ENCODE results near the gene PRKD2. TPM values are rescaled to one million over a fixed set of nuclear protein-coding genes. Genes with fewer than 3 reads are reported as not detected.
A peak's percentile ranks its signal among the peaks of the same experiment; 100 is the strongest.

The PRKD2 gene
- total and polyA plus RNA-seq, 2 donors (not counting 1 experiment from before 2014, with no cell fraction given) = 8.1 to 11.6 TPM

GRCh38 chr19:46742926-46743480, 26.1 kb upstream of the PRKD2 start:
- H3K9ac ChIP-seq (ENCODE audit: insufficient read depth, low read length) = no peak overlapping the region
- no peak overlapping the region for H3K4me3 ChIP-seq (replicated peaks in 1 of 4; ENCODE audit: control extremely low read depth in 1 of 4, insufficient read depth in 1 of 4, low read depth in 3 of 4, low read length in 4 of 4)
- H3K4me1 ChIP-seq (ENCODE audit: control insufficient read depth, extremely low read depth, insufficient read depth, low read length) = peaks cover 4% of the 10 kb centered on the region
- no peak for TF ChIP-seq EZH2 (IDR thresholded peaks at IDR 0.05; ENCODE audit: low read length, missing control alignments)
- TF ChIP-seq, protein P1, sequence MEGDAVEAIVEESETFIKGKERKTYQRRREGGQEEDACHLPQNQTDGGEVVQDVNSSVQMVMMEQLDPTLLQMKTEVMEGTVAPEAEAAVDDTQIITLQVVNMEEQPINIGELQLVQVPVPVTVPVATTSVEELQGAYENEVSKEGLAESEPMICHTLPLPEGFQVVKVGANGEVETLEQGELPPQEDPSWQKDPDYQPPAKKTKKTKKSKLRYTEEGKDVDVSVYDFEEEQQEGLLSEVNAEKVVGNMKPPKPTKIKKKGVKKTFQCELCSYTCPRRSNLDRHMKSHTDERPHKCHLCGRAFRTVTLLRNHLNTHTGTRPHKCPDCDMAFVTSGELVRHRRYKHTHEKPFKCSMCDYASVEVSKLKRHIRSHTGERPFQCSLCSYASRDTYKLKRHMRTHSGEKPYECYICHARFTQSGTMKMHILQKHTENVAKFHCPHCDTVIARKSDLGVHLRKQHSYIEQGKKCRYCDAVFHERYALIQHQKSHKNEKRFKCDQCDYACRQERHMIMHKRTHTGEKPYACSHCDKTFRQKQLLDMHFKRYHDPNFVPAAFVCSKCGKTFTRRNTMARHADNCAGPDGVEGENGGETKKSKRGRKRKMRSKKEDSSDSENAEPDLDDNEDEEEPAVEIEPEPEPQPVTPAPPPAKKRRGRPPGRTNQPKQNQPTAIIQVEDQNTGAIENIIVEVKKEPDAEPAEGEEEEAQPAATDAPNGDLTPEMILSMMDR (conservative IDR thresholded peaks at IDR 0.05 in 1 of 2, IDR thresholded peaks at IDR 0.05 in 1 of 2; ENCODE audit: low read depth in 1 of 2, low read length in 2 of 2) = no peak
- H3K79me2 ChIP-seq (ENCODE audit: control insufficient read depth, insufficient read depth, low read length) = peaks cover 85% of the 10 kb centered on the region
- no peaks in the 10 kb centered on the region for H3K36me3 ChIP-seq (ENCODE audit: control insufficient read depth, insufficient read depth, low read length)
- no peak overlapping the region for H2AFZ ChIP-seq (ENCODE audit: low read length)
- no peak for DNase-seq (ENCODE audit: low read depth in 2 of 2)
- no peak overlapping the region for H3K4me2 ChIP-seq (ENCODE audit: extremely low read depth, insufficient read depth, low read length)
- no peaks in the 10 kb centered on the region for H4K20me1 ChIP-seq (ENCODE audit: control insufficient read depth, extremely low read depth, insufficient read depth, low read length)
- H3K9me3 ChIP-seq (ENCODE audit: control insufficient read depth, insufficient read depth, low read depth, low read length) = no peaks in the 10 kb centered on the region
- no peak overlapping the region for H3K27ac ChIP-seq (ENCODE audit: insufficient read depth, low read length)
- no peaks in the 10 kb centered on the region for H3K27me3 ChIP-seq (ENCODE audit: control insufficient read depth, insufficient read depth, low read length)

DNA sequence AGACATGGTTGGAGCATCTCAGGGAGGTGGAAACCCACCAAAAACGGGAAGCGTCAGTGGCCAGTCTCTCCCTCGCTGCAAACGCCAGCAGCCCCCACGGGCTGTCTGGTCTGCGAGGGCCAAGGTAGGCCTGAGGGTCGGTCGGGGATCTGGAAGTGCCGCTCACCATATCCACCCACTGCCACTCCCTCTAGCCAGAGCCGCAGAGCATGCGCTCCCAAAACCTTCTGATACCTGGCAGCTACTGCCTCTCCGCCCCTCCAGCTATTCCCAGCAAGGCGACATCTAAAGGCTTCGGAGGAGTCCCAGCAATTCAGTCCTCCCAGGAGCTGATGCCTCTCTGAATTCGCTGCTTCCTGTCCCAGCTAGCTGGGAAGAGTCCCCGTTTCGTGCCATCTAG, 24.5 kb upstream of the PRKD2 start:
- H3K4me3 ChIP-seq (replicated peaks in 1 of 4; ENCODE audit: control extremely low read depth in 1 of 4, insufficient read depth in 1 of 4, low read depth in 3 of 4, low read length in 4 of 4) = no peak overlapping the region
- TF ChIP-seq EZH2 (IDR thresholded peaks at IDR 0.05; ENCODE audit: low read length, missing control alignments) = no peak
- TF ChIP-seq, protein P1 (conservative IDR thresholded peaks at IDR 0.05 in 1 of 2, IDR thresholded peaks at IDR 0.05 in 1 of 2; ENCODE audit: low read depth in 1 of 2, low read length in 2 of 2) = no peak
- DNase-seq (ENCODE audit: low read depth in 2 of 2) = no peak
- H3K9ac ChIP-seq (ENCODE audit: insufficient read depth, low read length) = no peak overlapping the region
- no peaks in the 10 kb centered on the region for H3K9me3 ChIP-seq (ENCODE audit: control insufficient read depth, insufficient read depth, low read depth, low read length)
- no peaks in the 10 kb centered on the region for H4K20me1 ChIP-seq (ENCODE audit: control insufficient read depth, extremely low read depth, insufficient read depth, low read length)
- H3K36me3 ChIP-seq (ENCODE audit: control insufficient read depth, insufficient read depth, low read length) = peaks cover 7% of the 10 kb centered on the region
- H3K27ac ChIP-seq (ENCODE audit: insufficient read depth, low read length) = no peak overlapping the region
- peaks cover 93% of the 10 kb centered on the region for H3K79me2 ChIP-seq (ENCODE audit: control insufficient read depth, insufficient read depth, low read length)
- H3K4me1 ChIP-seq (ENCODE audit: control insufficient read depth, extremely low read depth, insufficient read depth, low read length) = peaks cover 8% of the 10 kb centered on the region
- H3K4me2 ChIP-seq (ENCODE audit: extremely low read depth, insufficient read depth, low read length) = no peak overlapping the region
- H3K27me3 ChIP-seq (ENCODE audit: control insufficient read depth, insufficient read depth, low read length) = no peaks in the 10 kb centered on the region
- H2AFZ ChIP-seq (ENCODE audit: low read length) = no peak overlapping the region

GRCh38 chr19:46739290-46739771, 22.4 kb upstream of the PRKD2 start:
- no peak overlapping the region for H3K4me2 ChIP-seq (ENCODE audit: extremely low read depth, insufficient read depth, low read length)
- no peaks in the 10 kb centered on the region for H4K20me1 ChIP-seq (ENCODE audit: control insufficient read depth, extremely low read depth, insufficient read depth, low read length)
- peaks cover 8% of the 10 kb centered on the region for H3K36me3 ChIP-seq (ENCODE audit: control insufficient read depth, insufficient read depth, low read length)
- peaks cover 77% of the 10 kb centered on the region for H3K79me2 ChIP-seq (ENCODE audit: control insufficient read depth, insufficient read depth, low read length)
- H3K27me3 ChIP-seq (ENCODE audit: control insufficient read depth, insufficient read depth, low read length) = no peaks in the 10 kb centered on the region
- H3K4me3 ChIP-seq (replicated peaks in 1 of 4; ENCODE audit: control extremely low read depth in 1 of 4, insufficient read depth in 1 of 4, low read depth in 3 of 4, low read length in 4 of 4) = no peak overlapping the region
- H2AFZ ChIP-seq (ENCODE audit: low read length) = no peak overlapping the region
- TF ChIP-seq, protein P1 (conservative IDR thresholded peaks at IDR 0.05 in 1 of 2, IDR thresholded peaks at IDR 0.05 in 1 of 2; ENCODE audit: low read depth in 1 of 2, low read length in 2 of 2) = no peak
- no peak for TF ChIP-seq EZH2 (IDR thresholded peaks at IDR 0.05; ENCODE audit: low read length, missing control alignments)
- no peaks in the 10 kb centered on the region for H3K9me3 ChIP-seq (ENCODE audit: control insufficient read depth, insufficient read depth, low read depth, low read length)
- DNase-seq (ENCODE audit: low read depth in 2 of 2) = no peak
- peaks cover 6% of the 10 kb centered on the region for H3K4me1 ChIP-seq (ENCODE audit: control insufficient read depth, extremely low read depth, insufficient read depth, low read length)
- H3K27ac ChIP-seq (ENCODE audit: insufficient read depth, low read length) = peak overlapping the region; percentile 34
- H3K9ac ChIP-seq (ENCODE audit: insufficient read depth, low read length) = no peak overlapping the region

All from fibroblast of lung (primary cell).